ENCODE results near the gene STK32B.
"Not testable (repeated sequence)": the region's sequence is repeated elsewhere in the genome, so short reads cannot be mapped to it uniquely, and the experiment has no call there.

STK32B gene

GRCh38 chr4:5280069-5280468, 228.8 kb downstream of the STK32B start:
- H3K9me3 ChIP-seq (ENCODE audit: control insufficient read depth in 2 of 2, low read length in 2 of 2): not testable (repeated sequence)

GRCh38 chr4:5280828-5281227, 229.5 kb downstream of the STK32B start:
- no peak overlapping the region for H3K27ac ChIP-seq (ENCODE audit: low read length)
- H3K4me3 ChIP-seq (ENCODE audit: low read length in 2 of 2): no peak overlapping the region
- no peak overlapping the region for H3K9ac ChIP-seq (ENCODE audit: low read length in 2 of 2)
- H3K36me3 ChIP-seq (ENCODE audit: control insufficient read depth in 2 of 2, insufficient read depth in 2 of 2, low read length in 2 of 2): no peaks in the 10 kb centered on the region
- no peaks in the 10 kb centered on the region for H3K4me1 ChIP-seq (ENCODE audit: control insufficient read depth, insufficient read depth, low read length)
- H3K27me3 ChIP-seq (ENCODE audit: control insufficient read depth in 1 of 2, insufficient read depth in 2 of 2, low read length in 2 of 2): no peaks in the 10 kb centered on the region
- no peaks in the 10 kb centered on the region for H3K9me3 ChIP-seq (ENCODE audit: control insufficient read depth in 2 of 2, low read length in 2 of 2)

More at GRCh38 chr4:5280069-5280468, 228.8 kb downstream of the STK32B start:
- H3K4me1 ChIP-seq (ENCODE audit: control insufficient read depth, insufficient read depth, low read length); H3K4me3 ChIP-seq (ENCODE audit: low read length in 2 of 2); H3K27ac ChIP-seq (ENCODE audit: low read length); H3K36me3 ChIP-seq (ENCODE audit: control insufficient read depth in 2 of 2, insufficient read depth in 2 of 2, low read length in 2 of 2); H3K27me3 ChIP-seq (ENCODE audit: control insufficient read depth in 1 of 2, insufficient read depth in 2 of 2, low read length in 2 of 2); H3K9ac ChIP-seq (ENCODE audit: low read length in 2 of 2): not testable (repeated sequence)

GRCh38 chr4:5283837-5284236, 232.6 kb downstream of the STK32B start:
- H3K4me1 ChIP-seq (ENCODE audit: control insufficient read depth, insufficient read depth, low read length): no peaks in the 10 kb centered on the region
- H3K27me3 ChIP-seq (ENCODE audit: control insufficient read depth in 1 of 2, insufficient read depth in 2 of 2, low read length in 2 of 2): no peaks in the 10 kb centered on the region
- no peaks in the 10 kb centered on the region for H3K36me3 ChIP-seq (ENCODE audit: control insufficient read depth in 2 of 2, insufficient read depth in 2 of 2, low read length in 2 of 2)
- H3K9ac ChIP-seq (ENCODE audit: low read length in 2 of 2): no peak overlapping the region
- H3K27ac ChIP-seq (ENCODE audit: low read length): no peak overlapping the region
- H3K9me3 ChIP-seq (ENCODE audit: control insufficient read depth in 2 of 2, low read length in 2 of 2): no peaks in the 10 kb centered on the region
- no peak overlapping the region for H3K4me3 ChIP-seq (ENCODE audit: low read length in 2 of 2)

GRCh38 chr4:5284517-5284916, 233.2 kb downstream of the STK32B start:
- Histone ChIP-seq H3K27ac (ENCODE audit: low read length) (no peak overlapping the region), H3K4me3 (ENCODE audit: low read length in 2 of 2) (no peak overlapping the region), H3K36me3 (ENCODE audit: control insufficient read depth in 2 of 2, insufficient read depth in 2 of 2, low read length in 2 of 2) (no peaks in the 10 kb centered on the region), H3K4me1 (ENCODE audit: control insufficient read depth, insufficient read depth, low read length) (no peaks in the 10 kb centered on the region), H3K9me3 (ENCODE audit: control insufficient read depth in 2 of 2, low read length in 2 of 2) (no peaks in the 10 kb centered on the region), H3K27me3 (ENCODE audit: control insufficient read depth in 1 of 2, insufficient read depth in 2 of 2, low read length in 2 of 2) (no peaks in the 10 kb centered on the region), H3K9ac (ENCODE audit: low read length in 2 of 2) (no peak overlapping the region)

GRCh38 chr4:5292101-5292500, 240.8 kb downstream of the STK32B start:
- no peaks in the 10 kb centered on the region for H3K36me3 ChIP-seq (ENCODE audit: control insufficient read depth in 2 of 2, insufficient read depth in 2 of 2, low read length in 2 of 2)
- H3K4me3 ChIP-seq (ENCODE audit: low read length in 2 of 2): no peak overlapping the region
- no peaks in the 10 kb centered on the region for H3K27me3 ChIP-seq (ENCODE audit: control insufficient read depth in 1 of 2, insufficient read depth in 2 of 2, low read length in 2 of 2)
- H3K27ac ChIP-seq (ENCODE audit: low read length): no peak overlapping the region
- H3K9me3 ChIP-seq (ENCODE audit: control insufficient read depth in 2 of 2, low read length in 2 of 2): no peaks in the 10 kb centered on the region
- H3K4me1 ChIP-seq (ENCODE audit: control insufficient read depth, insufficient read depth, low read length): no peaks in the 10 kb centered on the region
- no peak overlapping the region for H3K9ac ChIP-seq (ENCODE audit: low read length in 2 of 2)

GRCh38 chr4:5298000-5298787, 246.9 kb downstream of the STK32B start:
- not testable (repeated sequence) for H3K4me1 ChIP-seq (ENCODE audit: control insufficient read depth, insufficient read depth, low read length); H3K9me3 ChIP-seq (ENCODE audit: control insufficient read depth in 2 of 2, low read length in 2 of 2); H3K27me3 ChIP-seq (ENCODE audit: control insufficient read depth in 1 of 2, insufficient read depth in 2 of 2, low read length in 2 of 2); H3K36me3 ChIP-seq (ENCODE audit: control insufficient read depth in 2 of 2, insufficient read depth in 2 of 2, low read length in 2 of 2); H3K27ac ChIP-seq (ENCODE audit: low read length); H3K9ac ChIP-seq (ENCODE audit: low read length in 2 of 2); H3K4me3 ChIP-seq (ENCODE audit: low read length in 2 of 2)

- Histone ChIP-seq H3K4me1 (ENCODE audit: control insufficient read depth, insufficient read depth, low read length) (no peaks in the 10 kb centered on the region), H3K27ac (ENCODE audit: low read length) (no peak overlapping the region), H3K9me3 (ENCODE audit: control insufficient read depth in 2 of 2, low read length in 2 of 2) (no peaks in the 10 kb centered on the region), H3K9ac (ENCODE audit: low read length in 2 of 2) (no peak overlapping the region), H3K36me3 (ENCODE audit: control insufficient read depth in 2 of 2, insufficient read depth in 2 of 2, low read length in 2 of 2) (no peaks in the 10 kb centered on the region), H3K4me3 (ENCODE audit: low read length in 2 of 2) (no peak overlapping the region), H3K27me3 (ENCODE audit: control insufficient read depth in 1 of 2, insufficient read depth in 2 of 2, low read length in 2 of 2) (no peaks in the 10 kb centered on the region)
Observed at GRCh38 chr4:5300283-5300682, 249.0 kb downstream of the STK32B start.

GRCh38 chr4:5307928-5308327, 256.6 kb downstream of the STK32B start:
- Histone ChIP-seq H3K4me3 (ENCODE audit: low read length in 2 of 2) (no peak overlapping the region), H3K27me3 (ENCODE audit: control insufficient read depth in 1 of 2, insufficient read depth in 2 of 2, low read length in 2 of 2) (no peaks in the 10 kb centered on the region), H3K4me1 (ENCODE audit: control insufficient read depth, insufficient read depth, low read length) (no peaks in the 10 kb centered on the region), H3K36me3 (ENCODE audit: control insufficient read depth in 2 of 2, insufficient read depth in 2 of 2, low read length in 2 of 2) (no peaks in the 10 kb centered on the region), H3K9ac (ENCODE audit: low read length in 2 of 2) (no peak overlapping the region), H3K27ac (ENCODE audit: low read length) (no peak overlapping the region), H3K9me3 (ENCODE audit: control insufficient read depth in 2 of 2, low read length in 2 of 2) (peaks cover 0 to 3% of the 10 kb centered on the region in 2 donors)

GRCh38 chr4:5322321-5322720, 271.0 kb downstream of the STK32B start:
- Histone ChIP-seq H3K27me3 (ENCODE audit: control insufficient read depth in 1 of 2, insufficient read depth in 2 of 2, low read length in 2 of 2) (no peaks in the 10 kb centered on the region), H3K36me3 (ENCODE audit: control insufficient read depth in 2 of 2, insufficient read depth in 2 of 2, low read length in 2 of 2) (no peaks in the 10 kb centered on the region), H3K27ac (ENCODE audit: low read length) (no peak overlapping the region), H3K9me3 (ENCODE audit: control insufficient read depth in 2 of 2, low read length in 2 of 2) (peaks cover 10 to 13% of the 10 kb centered on the region in 2 donors), H3K9ac (ENCODE audit: low read length in 2 of 2) (no peak overlapping the region), H3K4me1 (ENCODE audit: control insufficient read depth, insufficient read depth, low read length) (no peaks in the 10 kb centered on the region), H3K4me3 (ENCODE audit: low read length in 2 of 2) (no peak overlapping the region)

- no peak overlapping the region for H3K9ac ChIP-seq (ENCODE audit: low read length in 2 of 2)
- H3K4me3 ChIP-seq (ENCODE audit: low read length in 2 of 2): no peak overlapping the region
- H3K27ac ChIP-seq (ENCODE audit: low read length): no peak overlapping the region
- no peaks in the 10 kb centered on the region for H3K27me3 ChIP-seq (ENCODE audit: control insufficient read depth in 1 of 2, insufficient read depth in 2 of 2, low read length in 2 of 2)
- H3K4me1 ChIP-seq (ENCODE audit: control insufficient read depth, insufficient read depth, low read length): no peaks in the 10 kb centered on the region
- H3K9me3 ChIP-seq (ENCODE audit: control insufficient read depth in 2 of 2, low read length in 2 of 2): peaks cover 12 to 24% of the 10 kb centered on the region in 2 donors
- H3K36me3 ChIP-seq (ENCODE audit: control insufficient read depth in 2 of 2, insufficient read depth in 2 of 2, low read length in 2 of 2): no peaks in the 10 kb centered on the region
Observed at GRCh38 chr4:5330339-5330989, 279.2 kb downstream of the STK32B start.

- Histone ChIP-seq H3K9me3 (ENCODE audit: control insufficient read depth in 2 of 2, low read length in 2 of 2) (peaks cover 0 to 3% of the 10 kb centered on the region in 2 donors), H3K9ac (ENCODE audit: low read length in 2 of 2) (no peak overlapping the region), H3K4me3 (ENCODE audit: low read length in 2 of 2) (no peak overlapping the region), H3K27me3 (ENCODE audit: control insufficient read depth in 1 of 2, insufficient read depth in 2 of 2, low read length in 2 of 2) (no peaks in the 10 kb centered on the region), H3K36me3 (ENCODE audit: control insufficient read depth in 2 of 2, insufficient read depth in 2 of 2, low read length in 2 of 2) (no peaks in the 10 kb centered on the region), H3K4me1 (ENCODE audit: control insufficient read depth, insufficient read depth, low read length) (no peaks in the 10 kb centered on the region), H3K27ac (ENCODE audit: low read length) (no peak overlapping the region)
Observed at GRCh38 chr4:5337731-5338130, 286.5 kb downstream of the STK32B start.

All from stomach smooth muscle (tissue), 2 donors.